Stimulated activated CD8-positive, alpha-beta memory T cell treated with anti-CD3 and anti-CD28 coated beads, Interleukin-12 subunit alpha, Interleukin-12 subunit beta, amount 100 ng/mL, for 4 hours (primary cell): Measurements from ENCODE around the gene P2RY13.

Experiments used
- DNase-seq: peaks from one replicate; pipeline ENCODE4 v3.0.0-alpha.2; 2020; ENCODE audit warnings: low read depth

P2RY13 gene

DNA sequence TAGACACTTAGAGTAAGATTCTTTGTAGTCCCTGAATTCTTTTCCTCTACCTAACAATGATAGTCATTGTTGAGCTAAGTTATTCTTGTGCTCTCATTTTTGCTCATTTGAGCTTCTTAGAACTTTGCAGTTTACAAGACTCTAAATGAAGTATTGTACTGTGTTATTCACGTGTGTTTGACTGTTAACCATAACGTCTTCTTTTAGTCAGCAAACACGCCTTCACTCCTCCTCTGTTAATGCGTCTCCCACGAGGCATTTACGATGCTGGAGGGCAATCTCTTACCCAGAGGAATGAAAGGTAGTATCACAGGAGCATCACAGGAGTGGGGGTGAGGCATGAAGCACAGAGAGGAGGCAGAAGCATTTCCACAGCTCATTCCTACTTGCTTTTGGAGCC, 36.2 kb downstream of the P2RY13 start:
- no peak for DNase-seq

DNA sequence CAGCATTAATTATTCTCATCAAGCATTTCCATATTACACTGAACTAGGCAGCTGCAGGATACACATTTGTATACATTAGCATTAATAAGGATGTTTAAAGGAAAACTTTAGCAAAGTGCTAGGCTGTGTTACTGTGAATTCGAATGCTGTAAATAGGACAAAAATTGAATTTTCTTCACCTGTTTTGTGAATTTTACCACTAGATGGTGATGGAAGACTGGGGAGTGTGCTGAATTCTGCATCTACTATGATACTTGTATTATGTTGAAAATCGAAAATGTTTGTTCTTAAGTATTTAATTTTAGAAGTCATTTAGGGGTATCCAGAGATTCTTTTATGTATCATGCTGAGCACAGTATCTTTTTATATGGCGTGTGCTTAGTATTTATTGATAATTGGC, 38.7 kb downstream of the P2RY13 start:
- no peak for DNase-seq

DNA sequence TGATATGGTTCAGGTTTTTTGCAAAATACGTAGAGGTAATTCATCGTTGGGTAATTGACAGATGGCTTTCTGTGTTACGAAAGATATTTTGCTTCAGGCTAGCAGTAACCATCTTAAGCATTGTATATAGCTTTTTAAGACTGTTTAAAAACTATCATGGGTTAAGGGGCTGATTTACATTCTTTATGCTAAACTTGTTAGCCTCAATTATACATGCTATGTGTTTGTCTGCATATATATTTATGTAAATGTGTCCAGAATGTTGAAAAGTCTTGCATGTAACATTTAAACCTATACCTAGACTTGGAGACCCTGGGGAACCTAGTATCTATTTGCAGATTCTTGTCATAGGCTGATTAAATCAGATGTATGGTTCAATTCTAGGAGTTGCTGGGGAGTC, 39.9 kb downstream of the P2RY13 start:
- no peak for DNase-seq

DNA sequence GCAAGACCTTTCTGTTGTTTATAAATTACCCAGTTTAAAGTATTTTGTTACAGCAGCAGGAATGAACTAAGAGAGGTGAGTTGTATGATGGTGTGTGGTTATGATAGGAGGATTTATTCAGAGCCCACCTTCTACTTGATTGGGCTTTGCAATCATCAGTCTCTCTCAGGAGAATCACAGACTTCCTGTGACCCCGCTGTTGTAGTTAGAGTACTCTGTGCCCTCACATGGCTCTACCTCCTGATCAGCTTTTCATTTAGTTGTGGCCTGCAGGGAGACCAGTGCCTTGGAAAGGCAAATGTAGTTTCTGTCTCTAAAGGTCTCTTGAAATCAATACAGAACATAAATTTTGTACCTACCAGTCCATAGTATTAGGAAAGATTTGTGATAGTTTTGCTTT, 43.4 kb downstream of the P2RY13 start:
- no peak for DNase-seq

DNA sequence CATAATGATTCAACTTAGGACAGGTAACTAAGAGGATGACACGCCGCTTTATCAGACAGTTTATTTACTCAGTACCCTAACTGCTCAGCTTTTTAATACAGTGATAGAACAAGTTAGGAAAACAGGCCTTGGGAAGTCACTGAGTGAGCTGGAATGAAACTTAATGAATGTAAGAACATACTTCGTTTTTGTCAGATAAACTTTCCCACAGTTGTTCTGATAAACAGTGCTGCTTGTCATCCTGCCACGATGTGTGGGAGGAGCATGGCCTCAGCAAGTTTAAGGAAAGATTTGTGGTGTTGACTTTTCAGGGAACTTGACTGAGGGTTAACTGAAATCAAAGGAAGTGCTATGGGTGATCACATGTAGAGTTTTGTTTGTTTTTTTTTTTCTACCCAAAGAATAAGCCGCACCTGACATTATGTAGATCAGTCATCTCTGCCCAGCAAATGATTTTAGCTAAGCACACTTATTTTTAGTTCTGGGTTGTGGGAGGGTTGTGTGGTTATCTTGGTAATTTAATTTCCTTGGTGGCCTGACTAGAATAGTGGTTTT, 45.4 kb downstream of the P2RY13 start:
- DNase-seq: no peak

DNA sequence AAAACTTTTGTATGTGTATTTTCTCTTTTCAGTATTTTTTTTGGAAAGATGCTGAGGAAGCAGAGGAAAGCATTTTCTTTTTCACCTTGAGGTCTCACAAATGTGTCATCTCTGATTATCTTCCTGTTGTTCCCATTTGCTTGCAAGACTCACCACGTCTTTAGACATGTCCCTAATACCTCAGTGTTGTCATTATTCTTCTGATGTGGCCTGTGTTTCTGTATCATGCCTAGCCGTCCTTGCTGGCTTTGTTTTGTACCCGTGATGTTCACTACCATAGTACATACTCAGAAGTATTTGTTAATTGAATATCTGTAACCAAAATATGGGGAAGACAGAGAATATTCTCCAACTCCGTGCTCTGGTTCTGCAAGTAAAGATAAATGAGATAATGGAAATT, 46.0 kb downstream of the P2RY13 start:
- no peak for DNase-seq

DNA sequence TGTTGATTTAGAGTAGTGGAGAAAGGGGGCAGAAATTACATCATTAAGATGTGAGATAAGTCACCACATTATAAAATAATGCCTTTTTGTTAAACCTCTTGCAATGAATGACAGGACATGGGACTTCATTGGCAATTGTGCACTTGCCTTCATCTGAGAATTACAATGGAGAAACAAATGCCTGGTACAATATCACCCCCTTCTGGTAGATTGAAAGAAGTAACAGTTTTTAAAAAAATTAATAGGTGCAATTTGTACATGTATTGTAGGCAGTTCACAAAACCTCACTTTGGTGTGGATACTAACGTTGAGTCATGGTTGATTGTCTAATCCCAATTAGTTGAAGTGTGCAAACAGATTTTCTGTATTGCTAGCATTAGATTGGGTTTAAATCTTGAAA, 46.4 kb downstream of the P2RY13 start:
- DNase-seq: no peak

DNA sequence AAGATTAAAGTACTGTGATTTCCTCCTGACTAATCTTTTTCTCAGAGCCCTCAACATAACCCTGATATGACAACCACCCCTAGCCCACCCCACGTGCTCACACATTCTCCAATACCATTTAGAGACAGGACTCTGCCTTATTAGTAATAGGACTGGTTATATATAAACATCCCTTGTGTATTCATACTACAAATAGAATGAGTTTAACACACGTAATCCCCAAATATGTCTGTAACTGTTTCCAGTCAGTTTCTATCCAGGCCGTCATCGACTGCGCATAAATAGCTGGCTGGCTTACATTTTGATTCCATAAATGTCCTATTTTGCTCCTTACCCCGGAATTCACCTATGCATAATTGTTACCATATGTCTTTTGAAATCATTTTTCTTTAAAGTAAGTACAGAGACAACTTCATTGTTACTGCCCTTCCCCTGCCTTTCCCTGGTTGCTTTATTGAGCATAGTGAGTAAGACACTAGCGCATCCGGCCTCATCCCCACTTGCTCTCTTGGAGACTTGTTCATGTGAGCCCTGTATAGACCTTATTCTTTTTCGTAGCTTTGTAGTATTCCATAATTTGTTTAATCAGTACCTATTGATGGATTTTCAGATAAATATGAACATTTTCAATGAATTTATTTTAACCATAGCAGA, 47.6 kb downstream of the P2RY13 start:
- DNase-seq: no peak

DNA sequence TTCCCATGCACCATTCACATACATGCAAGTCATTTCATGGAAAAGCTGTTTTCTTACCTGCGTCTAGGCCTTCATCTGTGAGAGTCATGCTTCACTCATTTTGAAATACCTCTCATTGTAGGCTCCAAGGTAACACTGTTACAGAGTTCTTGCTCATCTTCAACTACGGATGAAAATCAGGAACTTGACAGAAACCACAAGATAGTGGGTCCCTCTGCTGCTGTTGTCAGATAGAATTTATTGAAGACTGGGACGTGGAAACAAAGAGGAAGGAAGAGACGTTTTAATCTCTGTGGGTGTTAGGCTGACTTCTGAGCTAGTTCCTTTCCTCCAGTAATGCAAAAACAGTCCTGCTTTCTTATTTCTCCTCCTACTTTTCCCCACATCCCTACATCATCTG, 51.1 kb downstream of the P2RY13 start, which contains the start of gene P2RY14:
Gene P2RY14 (minus strand): TSS at position 313 of the 400 bp plus-strand sequence. CDS start 64,226 bp downstream, outside the sequence.
- DNase-seq: no peak

DNA sequence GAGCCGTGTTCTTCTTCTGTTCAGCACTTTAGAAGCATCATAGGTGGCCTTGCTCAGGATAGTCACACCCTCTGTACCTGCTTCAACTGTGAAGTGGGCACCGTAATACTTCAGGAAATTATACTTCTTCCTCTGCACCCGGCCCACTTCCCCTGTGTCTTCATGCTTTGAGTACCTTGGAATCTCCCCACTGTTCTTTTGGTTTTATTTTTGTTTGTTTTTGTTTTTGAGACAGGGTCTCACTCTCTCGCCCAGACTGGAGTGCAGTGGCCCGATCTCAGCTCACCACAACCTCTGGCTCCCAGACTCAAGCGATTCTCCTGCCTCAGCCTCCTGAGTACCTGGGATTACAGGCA, 52.7 kb downstream of the P2RY13 start:
- no peak for DNase-seq
